ENCODE results near the gene PKDCC. TPM values are rescaled to one million over a fixed set of nuclear protein-coding genes. Genes with fewer than 3 reads are reported as not detected.

PKDCC gene
- total and polyA plus RNA-seq, 2 of the 13 experiments (the other 11 are each of a cell fraction or from before 2014, with no cell fraction given): 52.6 to 58.8 TPM

DNA sequence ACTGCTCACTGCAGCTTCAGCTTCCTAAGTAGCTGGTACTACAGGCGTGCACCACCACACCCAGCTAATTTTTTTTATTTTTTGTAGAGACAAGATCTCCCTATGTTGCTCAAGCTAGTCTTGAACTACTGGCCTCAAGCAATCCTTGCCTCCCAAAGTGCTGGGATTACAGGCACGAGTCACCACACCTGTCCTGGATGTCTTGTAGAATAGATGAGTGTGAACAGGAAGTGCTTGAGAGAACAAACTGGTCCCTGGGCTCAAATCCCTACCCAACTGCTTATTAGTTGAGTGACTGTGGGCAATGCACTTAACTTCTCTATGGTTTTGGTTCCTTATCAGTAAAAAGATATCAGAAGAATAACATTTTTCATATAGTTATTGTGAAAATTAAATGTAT lies 34.2 kb downstream of the PKDCC start:
- CTCF ChIA-PET (ENCODE audit: low intra/inter-chr PET ratio, low total read pairs): no interaction called here
- H3K36me3 ChIP-seq (replicated peaks in 1 of 2; ENCODE audit: control insufficient read depth in 1 of 2, insufficient read depth in 2 of 2, low read length in 2 of 2): no peaks in the 10 kb centered on the region
- H2AFZ ChIP-seq (ENCODE audit: low read length): no peak overlapping the region
- POLR2A ChIA-PET: interaction anchor here (0.8 kb wide), 1 partner anchor 10 kb away, joined by 3 read pairs; no protein-coding TSS in a partner anchor
- no peak overlapping the region for H3K4me3 ChIP-seq (replicated peaks in 1 of 3; ENCODE audit: insufficient read depth in 1 of 3, low read depth in 2 of 3, low read length in 3 of 3)
- no peaks in the 10 kb centered on the region for H4K20me1 ChIP-seq (ENCODE audit: insufficient read depth, low read length)
- no peaks in the 10 kb centered on the region for H3K79me2 ChIP-seq (ENCODE audit: insufficient read depth, low read length)
- in situ Hi-C loops (cut with HindIII; ENCODE audit: extremely low pct_ligation_motif_present, low pct_unique_long_range_greater_than_20kb) (loop anchor here (5.0 kb wide), 1 partner anchor 210 kb away; no protein-coding TSS in a partner anchor), intact Hi-C loops (cut with micrococcal nuclease; ENCODE audit: unreplicated experiment) (no loop called here)
- no peak overlapping the region for H3K9ac ChIP-seq (ENCODE audit: insufficient read depth, low read depth, low read length)
- FAIRE-seq: no peak
- H3K4me2 ChIP-seq (ENCODE audit: low read depth, low read length): no peak overlapping the region
- ATAC-seq: no peak
- H3K27me3 ChIP-seq (ENCODE audit: control insufficient read depth in 1 of 2, insufficient read depth in 2 of 2, low read length in 2 of 2): peaks cover 0 to 25% of the 10 kb centered on the region in 2 experiments; a peak in 2 of 5 replicates
- no peaks in the 10 kb centered on the region for H3K9me3 ChIP-seq (ENCODE audit: low read length)
- peaks cover 35% of the 10 kb centered on the region for H3K4me1 ChIP-seq (ENCODE audit: insufficient read depth, low read length)
- no peak for DNase-seq (ENCODE audit: low spot score)
- BruUV-seq (replicated peaks): no TSS peak
- H3K27ac ChIP-seq (ENCODE audit: extremely low read length, insufficient read depth, low read length): no peak overlapping the region
- TF ChIP-seq ZNF512 (CRISPR knock-in tag; IDR thresholded peaks at IDR 0.05): no peak
- TF ChIP-seq, protein P1, sequence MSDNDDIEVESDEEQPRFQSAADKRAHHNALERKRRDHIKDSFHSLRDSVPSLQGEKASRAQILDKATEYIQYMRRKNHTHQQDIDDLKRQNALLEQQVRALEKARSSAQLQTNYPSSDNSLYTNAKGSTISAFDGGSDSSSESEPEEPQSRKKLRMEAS (IDR thresholded peaks at IDR 0.05): no peak
- TF ChIP-seq ZNF235 (CRISPR knock-in tag; IDR thresholded peaks at IDR 0.05; ENCODE audit: borderline replicate concordance): no peak
- no peak for TF ChIP-seq CC2D1A (CRISPR knock-in tag; IDR thresholded peaks at IDR 0.05)
- TF ChIP-seq, protein P2, sequence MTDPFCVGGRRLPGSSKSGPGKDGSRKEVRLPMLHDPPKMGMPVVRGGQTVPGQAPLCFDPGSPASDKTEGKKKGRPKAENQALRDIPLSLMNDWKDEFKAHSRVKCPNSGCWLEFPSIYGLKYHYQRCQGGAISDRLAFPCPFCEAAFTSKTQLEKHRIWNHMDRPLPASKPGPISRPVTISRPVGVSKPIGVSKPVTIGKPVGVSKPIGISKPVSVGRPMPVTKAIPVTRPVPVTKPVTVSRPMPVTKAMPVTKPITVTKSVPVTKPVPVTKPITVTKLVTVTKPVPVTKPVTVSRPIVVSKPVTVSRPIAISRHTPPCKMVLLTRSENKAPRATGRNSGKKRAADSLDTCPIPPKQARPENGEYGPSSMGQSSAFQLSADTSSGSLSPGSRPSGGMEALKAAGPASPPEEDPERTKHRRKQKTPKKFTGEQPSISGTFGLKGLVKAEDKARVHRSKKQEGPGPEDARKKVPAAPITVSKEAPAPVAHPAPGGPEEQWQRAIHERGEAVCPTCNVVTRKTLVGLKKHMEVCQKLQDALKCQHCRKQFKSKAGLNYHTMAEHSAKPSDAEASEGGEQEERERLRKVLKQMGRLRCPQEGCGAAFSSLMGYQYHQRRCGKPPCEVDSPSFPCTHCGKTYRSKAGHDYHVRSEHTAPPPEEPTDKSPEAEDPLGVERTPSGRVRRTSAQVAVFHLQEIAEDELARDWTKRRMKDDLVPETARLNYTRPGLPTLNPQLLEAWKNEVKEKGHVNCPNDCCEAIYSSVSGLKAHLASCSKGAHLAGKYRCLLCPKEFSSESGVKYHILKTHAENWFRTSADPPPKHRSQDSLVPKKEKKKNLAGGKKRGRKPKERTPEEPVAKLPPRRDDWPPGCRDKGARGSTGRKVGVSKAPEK (CRISPR knock-in tag; IDR thresholded peaks at IDR 0.05; ENCODE audit: borderline replicate concordance): no peak
- TF ChIP-seq HNRNPUL1 (IDR thresholded peaks at IDR 0.05; ENCODE audit: low read depth, low read length): no peak
- no peak for TF ChIP-seq HHEX (CRISPR knock-in tag; IDR thresholded peaks at IDR 0.05)
- TF ChIP-seq, protein P3, sequence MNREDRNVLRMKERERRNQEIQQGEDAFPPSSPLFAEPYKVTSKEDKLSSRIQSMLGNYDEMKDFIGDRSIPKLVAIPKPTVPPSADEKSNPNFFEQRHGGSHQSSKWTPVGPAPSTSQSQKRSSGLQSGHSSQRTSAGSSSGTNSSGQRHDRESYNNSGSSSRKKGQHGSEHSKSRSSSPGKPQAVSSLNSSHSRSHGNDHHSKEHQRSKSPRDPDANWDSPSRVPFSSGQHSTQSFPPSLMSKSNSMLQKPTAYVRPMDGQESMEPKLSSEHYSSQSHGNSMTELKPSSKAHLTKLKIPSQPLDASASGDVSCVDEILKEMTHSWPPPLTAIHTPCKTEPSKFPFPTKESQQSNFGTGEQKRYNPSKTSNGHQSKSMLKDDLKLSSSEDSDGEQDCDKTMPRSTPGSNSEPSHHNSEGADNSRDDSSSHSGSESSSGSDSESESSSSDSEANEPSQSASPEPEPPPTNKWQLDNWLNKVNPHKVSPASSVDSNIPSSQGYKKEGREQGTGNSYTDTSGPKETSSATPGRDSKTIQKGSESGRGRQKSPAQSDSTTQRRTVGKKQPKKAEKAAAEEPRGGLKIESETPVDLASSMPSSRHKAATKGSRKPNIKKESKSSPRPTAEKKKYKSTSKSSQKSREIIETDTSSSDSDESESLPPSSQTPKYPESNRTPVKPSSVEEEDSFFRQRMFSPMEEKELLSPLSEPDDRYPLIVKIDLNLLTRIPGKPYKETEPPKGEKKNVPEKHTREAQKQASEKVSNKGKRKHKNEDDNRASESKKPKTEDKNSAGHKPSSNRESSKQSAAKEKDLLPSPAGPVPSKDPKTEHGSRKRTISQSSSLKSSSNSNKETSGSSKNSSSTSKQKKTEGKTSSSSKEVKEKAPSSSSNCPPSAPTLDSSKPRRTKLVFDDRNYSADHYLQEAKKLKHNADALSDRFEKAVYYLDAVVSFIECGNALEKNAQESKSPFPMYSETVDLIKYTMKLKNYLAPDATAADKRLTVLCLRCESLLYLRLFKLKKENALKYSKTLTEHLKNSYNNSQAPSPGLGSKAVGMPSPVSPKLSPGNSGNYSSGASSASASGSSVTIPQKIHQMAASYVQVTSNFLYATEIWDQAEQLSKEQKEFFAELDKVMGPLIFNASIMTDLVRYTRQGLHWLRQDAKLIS (CRISPR knock-in tag; IDR thresholded peaks at IDR 0.05): no peak
- no peak for TF ChIP-seq TARDBP (CRISPR knock-in tag; IDR thresholded peaks at IDR 0.05)
- no peak for TF ChIP-seq ZNF121 (CRISPR knock-in tag; IDR thresholded peaks at IDR 0.05)
- no peak for TF ChIP-seq HNRNPLL (IDR thresholded peaks at IDR 0.05; ENCODE audit: low read depth, low read length, poor library complexity, severe bottlenecking)
- TF ChIP-seq, protein P4, sequence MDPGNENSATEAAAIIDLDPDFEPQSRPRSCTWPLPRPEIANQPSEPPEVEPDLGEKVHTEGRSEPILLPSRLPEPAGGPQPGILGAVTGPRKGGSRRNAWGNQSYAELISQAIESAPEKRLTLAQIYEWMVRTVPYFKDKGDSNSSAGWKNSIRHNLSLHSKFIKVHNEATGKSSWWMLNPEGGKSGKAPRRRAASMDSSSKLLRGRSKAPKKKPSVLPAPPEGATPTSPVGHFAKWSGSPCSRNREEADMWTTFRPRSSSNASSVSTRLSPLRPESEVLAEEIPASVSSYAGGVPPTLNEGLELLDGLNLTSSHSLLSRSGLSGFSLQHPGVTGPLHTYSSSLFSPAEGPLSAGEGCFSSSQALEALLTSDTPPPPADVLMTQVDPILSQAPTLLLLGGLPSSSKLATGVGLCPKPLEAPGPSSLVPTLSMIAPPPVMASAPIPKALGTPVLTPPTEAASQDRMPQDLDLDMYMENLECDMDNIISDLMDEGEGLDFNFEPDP (CRISPR knock-in tag; conservative IDR thresholded peaks at IDR 0.05): no peak
- 48% methylated on average over 2 of the region's 2 CpGs for WGBS (ENCODE audit: low lambda C conversion rate)

Measured in HepG2 (cell line).